Cortex of kidney (tissue), 1 donor: ENCODE measurements around the gene PTPRN.

Experiments used
- DNase-seq: peaks from one replicate; lab custom pipeline; 2025; lab: John Stamatoyannopoulos, UW

Gene PTPRN

DNA sequence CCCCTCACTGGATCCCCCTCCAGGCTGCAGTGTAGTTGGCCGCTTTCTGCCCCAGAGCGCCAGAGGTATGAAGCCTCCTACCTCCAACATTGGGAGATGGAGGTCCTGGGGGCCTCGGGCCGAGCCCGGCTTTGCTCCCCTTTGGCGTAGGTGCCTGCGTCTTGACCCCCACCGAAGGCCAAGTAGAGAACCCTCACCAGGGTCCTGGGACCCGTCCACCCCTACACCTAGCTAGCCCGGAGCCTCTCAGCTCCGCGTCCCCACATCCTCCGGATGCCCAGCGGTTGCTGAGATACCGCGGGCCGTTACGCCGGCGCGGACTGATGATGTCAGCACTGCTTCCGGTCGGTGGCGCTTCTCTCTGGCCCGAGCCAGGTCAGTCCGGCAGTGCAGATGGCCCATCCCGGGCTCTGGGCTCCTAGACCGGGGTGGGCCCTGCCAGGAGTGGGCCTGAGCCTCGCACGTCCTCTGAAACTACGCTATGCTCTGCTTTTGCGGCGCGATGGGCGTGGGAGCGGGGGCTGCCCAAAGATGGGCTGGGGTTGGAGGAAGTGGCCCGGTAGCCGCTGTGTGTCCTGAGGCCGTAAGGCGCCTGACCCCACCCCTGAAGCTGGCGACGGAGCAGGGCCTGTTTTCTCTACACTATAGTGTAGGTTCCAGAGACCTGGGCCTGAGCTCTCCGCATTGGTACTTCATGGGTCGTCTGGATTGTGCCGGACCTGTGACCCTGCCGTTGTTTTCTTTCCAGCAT lies 63.9 kb downstream of the PTPRN start, which contains the start of the genes GLB1L and STK16:
Gene GLB1L, minus strand, starts transcription at position 297 of the 751 bp plus-strand sequence. CDS start 1,871 bp downstream, outside the sequence.
Gene STK16, plus strand, starts transcription at position 332 of the 751 bp plus-strand sequence. CDS start 521 bp downstream, outside the sequence.
- DNase-seq = no peak

DNA sequence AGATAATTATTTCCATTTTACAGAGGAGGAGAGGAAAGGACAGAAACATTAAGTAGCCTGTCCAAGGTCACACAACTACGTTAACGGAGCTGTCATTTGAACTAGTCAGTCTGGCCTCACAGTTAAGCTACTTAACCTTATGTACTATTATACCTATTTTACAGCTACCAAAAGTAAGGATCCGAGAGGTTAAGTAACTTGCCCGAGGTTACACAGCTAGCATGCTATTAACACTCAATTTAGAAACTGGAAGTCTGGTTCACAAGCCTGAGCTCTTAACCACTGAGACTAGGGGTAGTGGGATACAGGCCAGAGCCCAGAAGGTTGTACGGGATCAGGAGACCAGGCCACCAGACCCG lies 64.4 kb downstream of the PTPRN start:
- DNase-seq = no peak

DNA sequence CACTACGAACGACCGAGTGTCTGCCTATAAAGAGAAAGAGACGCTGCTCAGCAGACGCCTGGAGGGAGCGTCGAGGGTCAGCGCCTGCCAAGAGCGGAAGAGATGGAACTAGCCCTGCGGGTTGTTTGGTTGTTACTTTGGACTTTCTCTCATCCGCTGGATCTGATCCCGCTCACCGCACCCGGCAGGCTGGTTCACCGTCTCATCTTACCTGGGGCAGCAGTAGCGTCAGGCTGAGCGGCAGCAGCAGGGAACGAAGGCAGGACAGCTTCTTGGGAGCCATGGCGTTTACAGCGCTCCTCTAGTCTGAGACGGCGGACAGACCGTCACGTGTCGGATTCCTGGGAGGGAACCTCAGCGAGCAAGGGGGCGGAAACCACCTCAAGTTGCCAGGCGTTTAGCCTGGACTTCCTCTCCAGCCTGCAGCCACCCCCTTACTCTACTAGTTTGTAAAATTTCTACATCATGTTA lies 65.9 kb downstream of the PTPRN start:
- no peak for DNase-seq
